GM12891 (cell line): ENCODE measurements around the gene NELL2.

Experiments used
- PAX5 ChIP-seq: IDR thresholded peaks from 2 replicates; pipeline ENCODE4 v1.6.1; 2011; ENCODE audit warnings: low read length, moderate library complexity, mild to moderate bottlenecking; ENCODE audit not compliant: insufficient read depth, severe bottlenecking
- POLR2A ChIP-seq: IDR thresholded peaks from 2 replicates; pipeline ENCODE4 v1.6.1; 2011; ENCODE audit warnings: low read depth, low read length, control low read depth
- POLR2AphosphoS5 ChIP-seq: IDR thresholded peaks from 2 replicates; pipeline ENCODE4 v1.6.1; 2011; ENCODE audit warnings: low read depth, low read length, control low read depth
- POU2F2 ChIP-seq: IDR thresholded peaks from 2 replicates; pipeline ENCODE4 v1.6.1; 2011; ENCODE audit warnings: low read depth, mild to moderate bottlenecking, control low read depth, low read length, moderate library complexity
- SPI1 ChIP-seq: IDR thresholded peaks from 2 replicates; pipeline ENCODE4 v1.6.1; 2011; ENCODE audit warnings: low read depth, low read length, control low read depth
- TAF1 ChIP-seq: IDR thresholded peaks from 2 replicates; pipeline ENCODE4 v1.6.1; 2011; ENCODE audit warnings: low read depth, low read length, control low read depth

DNA sequence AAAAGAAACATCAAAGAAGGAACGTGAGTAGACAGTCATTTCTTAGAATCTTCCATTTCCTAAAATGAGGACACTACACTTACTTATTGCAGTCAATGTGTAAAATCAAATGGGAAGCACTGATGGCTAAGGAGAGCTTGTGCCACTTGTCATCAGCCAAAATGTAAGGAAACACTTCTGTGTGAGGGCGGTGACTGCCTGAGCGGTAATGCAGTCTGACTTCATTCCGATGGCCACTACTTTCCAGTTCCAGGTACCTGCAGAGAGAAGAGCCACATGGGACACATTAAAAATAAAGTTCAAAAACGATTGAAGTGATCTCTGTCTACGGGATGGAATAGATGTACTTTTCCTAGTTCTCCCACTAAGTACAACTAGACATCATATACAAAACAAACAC lies 96.3 kb downstream of the NELL2 start:
- TF ChIP-seq POLR2A (no peak), POLR2AphosphoS5 (no peak), SPI1 (no peak), TAF1 (no peak), POU2F2 (no peak), PAX5 (no peak)
